ENCODE measurements around the gene USP17L15.
A peak's percentile ranks its signal among the peaks of the same experiment; 100 is the strongest.
"Not testable (repeated sequence)": the region's sequence is repeated elsewhere in the genome, so short reads cannot be mapped to it uniquely, and the experiment has no call there.

USP17L15 gene

GRCh38 chr4:9234085-9234484 lies at the start of gene USP17L15:
Gene USP17L15 (plus strand): TSS chr4:9234385. CDS start chr4:9234385, 0 bp downstream.
- not testable (repeated sequence) for DNase-seq, ATAC-seq, H3K9me3 Mint-ChIP-seq, H3K4me3 Mint-ChIP-seq, H3K27me3 Mint-ChIP-seq, H3K27ac Mint-ChIP-seq, H3K4me1 Mint-ChIP-seq

- not testable (repeated sequence) for H3K27me3 Mint-ChIP-seq
Observed at GRCh38 chr4:9210357-9210756, 23.8 kb upstream of the USP17L15 start, which contains the start of gene USP17L10. Gene USP17L10 (plus strand): TSS chr4:9210657. CDS start chr4:9210657, 0 bp downstream.

GRCh38 chr4:9214701-9215100 lies 19.5 kb upstream of the USP17L15 start:
- not testable (repeated sequence) for ATAC-seq, H3K4me1 Mint-ChIP-seq, H3K27me3 Mint-ChIP-seq, H3K27ac Mint-ChIP-seq, H3K4me3 Mint-ChIP-seq, H3K9me3 Mint-ChIP-seq
- peak in 1 of 2 donors; percentile 6 for DNase-seq

More at GRCh38 chr4:9210357-9210756, 23.8 kb upstream of the USP17L15 start, which contains the start of gene USP17L10:
- not testable (repeated sequence) for H3K27ac Mint-ChIP-seq, ATAC-seq, H3K4me1 Mint-ChIP-seq, DNase-seq, H3K9me3 Mint-ChIP-seq, H3K4me3 Mint-ChIP-seq

GRCh38 chr4:9215105-9215504 lies 19.1 kb upstream of the USP17L15 start, which contains the start of gene USP17L11:
Gene USP17L11 (plus strand): TSS chr4:9215405. CDS start chr4:9215405, 0 bp downstream.
- not testable (repeated sequence) for ATAC-seq, H3K27ac Mint-ChIP-seq, H3K4me1 Mint-ChIP-seq, DNase-seq, H3K4me3 Mint-ChIP-seq, H3K9me3 Mint-ChIP-seq, H3K27me3 Mint-ChIP-seq

GRCh38 chr4:9219852-9220251 lies 14.3 kb upstream of the USP17L15 start, which contains the start of gene USP17L12:
Gene USP17L12 (plus strand): TSS chr4:9220152. CDS start chr4:9220152, 0 bp downstream.
- H3K27me3 Mint-ChIP-seq, H3K4me1 Mint-ChIP-seq, DNase-seq, ATAC-seq, H3K9me3 Mint-ChIP-seq, H3K27ac Mint-ChIP-seq, H3K4me3 Mint-ChIP-seq: not testable (repeated sequence)

- not testable (repeated sequence) for ATAC-seq
Observed at GRCh38 chr4:9224596-9224995, 9.6 kb upstream of the USP17L15 start, which contains the start of gene USP17L13. Gene USP17L13 (plus strand): TSS chr4:9224896. CDS start chr4:9224896, 0 bp downstream.

GRCh38 chr4:9230249-9230648 lies 3.9 kb upstream of the USP17L15 start:
- H3K4me3 Mint-ChIP-seq, H3K4me1 Mint-ChIP-seq, ATAC-seq, H3K9me3 Mint-ChIP-seq, H3K27me3 Mint-ChIP-seq, DNase-seq, H3K27ac Mint-ChIP-seq: not testable (repeated sequence)

More at GRCh38 chr4:9224596-9224995, 9.6 kb upstream of the USP17L15 start, which contains the start of gene USP17L13:
- H3K9me3 Mint-ChIP-seq, DNase-seq, H3K27me3 Mint-ChIP-seq, H3K4me3 Mint-ChIP-seq, H3K4me1 Mint-ChIP-seq, H3K27ac Mint-ChIP-seq: not testable (repeated sequence)

- H3K27me3 Mint-ChIP-seq, H3K9me3 Mint-ChIP-seq, H3K27ac Mint-ChIP-seq, ATAC-seq, DNase-seq, H3K4me3 Mint-ChIP-seq, H3K4me1 Mint-ChIP-seq: not testable (repeated sequence)
Observed at GRCh38 chr4:9238461-9238860, 4.3 kb downstream of the USP17L15 start.

GRCh38 chr4:9243579-9243978 lies 9.4 kb downstream of the USP17L15 start, which contains the start of gene USP17L17:
Gene USP17L17 (plus strand): TSS chr4:9243879. CDS start chr4:9243879, 0 bp downstream.
- not testable (repeated sequence) for H3K4me1 Mint-ChIP-seq, H3K9me3 Mint-ChIP-seq, H3K27ac Mint-ChIP-seq, H3K27me3 Mint-ChIP-seq, H3K4me3 Mint-ChIP-seq, DNase-seq, ATAC-seq

GRCh38 chr4:9247953-9248680 lies 13.9 kb downstream of the USP17L15 start, which contains the start of gene USP17L18:
Gene USP17L18 (plus strand): TSS chr4:9248630. CDS start chr4:9248630, 0 bp downstream.
- not testable (repeated sequence) for H3K9me3 Mint-ChIP-seq, ATAC-seq, H3K27me3 Mint-ChIP-seq, H3K4me1 Mint-ChIP-seq, H3K4me3 Mint-ChIP-seq, DNase-seq, H3K27ac Mint-ChIP-seq

- H3K27ac Mint-ChIP-seq: not testable (repeated sequence)
Observed at GRCh38 chr4:9253078-9253477, 18.9 kb downstream of the USP17L15 start, which contains the start of gene USP17L19. Gene USP17L19 (plus strand): TSS chr4:9253378. CDS start chr4:9253378, 0 bp downstream.

GRCh38 chr4:9257824-9258223 lies 23.6 kb downstream of the USP17L15 start, which contains the start of gene USP17L20:
Gene USP17L20 (plus strand): TSS chr4:9258124. CDS start chr4:9258124, 0 bp downstream.
- H3K4me3 Mint-ChIP-seq, DNase-seq, H3K4me1 Mint-ChIP-seq, H3K9me3 Mint-ChIP-seq, H3K27me3 Mint-ChIP-seq, ATAC-seq, H3K27ac Mint-ChIP-seq: not testable (repeated sequence)

More at GRCh38 chr4:9253078-9253477, 18.9 kb downstream of the USP17L15 start, which contains the start of gene USP17L19:
- not testable (repeated sequence) for DNase-seq, H3K4me1 Mint-ChIP-seq, H3K9me3 Mint-ChIP-seq, H3K4me3 Mint-ChIP-seq, ATAC-seq, H3K27me3 Mint-ChIP-seq

GRCh38 chr4:9262572-9262971 lies 28.4 kb downstream of the USP17L15 start, which contains the start of gene USP17L21:
Gene USP17L21 (plus strand): TSS chr4:9262872. CDS start chr4:9262872, 0 bp downstream.
- H3K4me1 Mint-ChIP-seq, H3K27ac Mint-ChIP-seq, ATAC-seq, H3K27me3 Mint-ChIP-seq, DNase-seq, H3K9me3 Mint-ChIP-seq, H3K4me3 Mint-ChIP-seq: not testable (repeated sequence)

- DNase-seq, H3K4me1 Mint-ChIP-seq, H3K4me3 Mint-ChIP-seq, H3K9me3 Mint-ChIP-seq, H3K27me3 Mint-ChIP-seq, H3K27ac Mint-ChIP-seq, ATAC-seq: not testable (repeated sequence)
Observed at GRCh38 chr4:9267319-9267718, 33.1 kb downstream of the USP17L15 start, which contains the start of gene USP17L22. Gene USP17L22 (plus strand): TSS chr4:9267619. CDS start chr4:9267619, 0 bp downstream.

- H3K4me1 Mint-ChIP-seq, ATAC-seq, H3K27me3 Mint-ChIP-seq, H3K27ac Mint-ChIP-seq, H3K9me3 Mint-ChIP-seq, H3K4me3 Mint-ChIP-seq: not testable (repeated sequence)
- DNase-seq: peak; percentile 5 to 9
Observed at GRCh38 chr4:9271719-9272118, 37.5 kb downstream of the USP17L15 start.
